ENCODE measurements around the gene FDXR.

The FDXR gene

GRCh38 chr17:74848656-74849399 is 24.0 kb downstream of the FDXR start:
- no peak for DNase-seq (ENCODE audit: low read depth)
- no peak overlapping the region for H3K4me3 ChIP-seq (ENCODE audit: low read length)
- TF ChIP-seq, protein P1, sequence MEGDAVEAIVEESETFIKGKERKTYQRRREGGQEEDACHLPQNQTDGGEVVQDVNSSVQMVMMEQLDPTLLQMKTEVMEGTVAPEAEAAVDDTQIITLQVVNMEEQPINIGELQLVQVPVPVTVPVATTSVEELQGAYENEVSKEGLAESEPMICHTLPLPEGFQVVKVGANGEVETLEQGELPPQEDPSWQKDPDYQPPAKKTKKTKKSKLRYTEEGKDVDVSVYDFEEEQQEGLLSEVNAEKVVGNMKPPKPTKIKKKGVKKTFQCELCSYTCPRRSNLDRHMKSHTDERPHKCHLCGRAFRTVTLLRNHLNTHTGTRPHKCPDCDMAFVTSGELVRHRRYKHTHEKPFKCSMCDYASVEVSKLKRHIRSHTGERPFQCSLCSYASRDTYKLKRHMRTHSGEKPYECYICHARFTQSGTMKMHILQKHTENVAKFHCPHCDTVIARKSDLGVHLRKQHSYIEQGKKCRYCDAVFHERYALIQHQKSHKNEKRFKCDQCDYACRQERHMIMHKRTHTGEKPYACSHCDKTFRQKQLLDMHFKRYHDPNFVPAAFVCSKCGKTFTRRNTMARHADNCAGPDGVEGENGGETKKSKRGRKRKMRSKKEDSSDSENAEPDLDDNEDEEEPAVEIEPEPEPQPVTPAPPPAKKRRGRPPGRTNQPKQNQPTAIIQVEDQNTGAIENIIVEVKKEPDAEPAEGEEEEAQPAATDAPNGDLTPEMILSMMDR (IDR thresholded peaks at IDR 0.05; ENCODE audit: insufficient read depth, low read depth, low read length, missing control alignments): no peak

GRCh38 chr17:74846621-74847020 is 26.2 kb downstream of the FDXR start:
- no peak for DNase-seq (ENCODE audit: low read depth)
- no peak overlapping the region for H3K4me3 ChIP-seq (ENCODE audit: low read length)
- TF ChIP-seq, protein P1 (IDR thresholded peaks at IDR 0.05; ENCODE audit: insufficient read depth, low read depth, low read length, missing control alignments): no peak

DNA sequence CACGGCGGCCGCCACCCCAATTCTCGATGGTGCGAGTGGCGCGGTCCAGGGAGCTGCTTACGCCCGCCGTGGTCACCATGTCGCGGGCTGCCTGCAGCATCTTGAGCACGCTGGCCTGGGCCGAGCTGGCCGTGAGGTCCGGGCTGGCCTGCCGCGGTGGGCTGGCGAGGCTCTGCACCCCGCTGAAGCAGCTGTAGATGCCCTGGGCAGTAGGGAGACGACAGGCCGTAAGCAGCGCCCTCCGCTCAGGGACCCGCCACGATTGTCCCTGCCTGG is 29.5 kb downstream of the FDXR start:
- H3K4me3 ChIP-seq (ENCODE audit: low read length): no peak overlapping the region
- TF ChIP-seq, protein P1 (IDR thresholded peaks at IDR 0.05; ENCODE audit: insufficient read depth, low read depth, low read length, missing control alignments): no peak
- no peak for DNase-seq (ENCODE audit: low read depth)

GRCh38 chr17:74842599-74843351 is 30.0 kb downstream of the FDXR start:
- peak; percentile 44 for DNase-seq (ENCODE audit: low read depth)

DNA sequence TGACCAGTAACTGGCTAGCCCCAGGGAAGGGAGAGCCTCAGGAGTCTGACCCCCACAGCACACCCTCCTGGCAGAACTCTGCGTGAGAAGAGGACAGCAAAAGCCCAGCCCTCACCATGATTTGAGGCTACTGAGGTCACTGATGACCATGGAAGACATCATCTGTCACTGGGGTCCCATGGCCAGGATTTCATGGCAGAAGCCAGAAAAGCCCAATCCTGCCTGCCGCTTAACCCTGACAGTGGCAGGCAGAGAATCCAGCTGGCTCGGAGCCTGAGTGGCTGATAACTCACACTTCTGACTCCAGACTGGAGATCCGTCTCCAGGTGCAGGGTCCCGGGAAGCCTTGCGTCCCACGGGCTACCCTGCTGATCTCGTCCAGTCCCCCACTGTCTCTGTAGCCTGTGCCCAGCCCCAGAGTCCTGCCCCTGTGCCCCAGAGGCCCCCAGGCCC is 30.6 kb downstream of the FDXR start:
- H3K4me3 ChIP-seq (ENCODE audit: low read length): no peak overlapping the region
- TF ChIP-seq, protein P1 (IDR thresholded peaks at IDR 0.05; ENCODE audit: insufficient read depth, low read depth, low read length, missing control alignments): no peak
- no peak for DNase-seq (ENCODE audit: low read depth)

More at GRCh38 chr17:74842599-74843351, 30.0 kb downstream of the FDXR start:
- TF ChIP-seq, protein P1 (IDR thresholded peaks at IDR 0.05; ENCODE audit: insufficient read depth, low read depth, low read length, missing control alignments): peak; percentile 35
- H3K4me3 ChIP-seq (ENCODE audit: low read length): no peak overlapping the region

DNA sequence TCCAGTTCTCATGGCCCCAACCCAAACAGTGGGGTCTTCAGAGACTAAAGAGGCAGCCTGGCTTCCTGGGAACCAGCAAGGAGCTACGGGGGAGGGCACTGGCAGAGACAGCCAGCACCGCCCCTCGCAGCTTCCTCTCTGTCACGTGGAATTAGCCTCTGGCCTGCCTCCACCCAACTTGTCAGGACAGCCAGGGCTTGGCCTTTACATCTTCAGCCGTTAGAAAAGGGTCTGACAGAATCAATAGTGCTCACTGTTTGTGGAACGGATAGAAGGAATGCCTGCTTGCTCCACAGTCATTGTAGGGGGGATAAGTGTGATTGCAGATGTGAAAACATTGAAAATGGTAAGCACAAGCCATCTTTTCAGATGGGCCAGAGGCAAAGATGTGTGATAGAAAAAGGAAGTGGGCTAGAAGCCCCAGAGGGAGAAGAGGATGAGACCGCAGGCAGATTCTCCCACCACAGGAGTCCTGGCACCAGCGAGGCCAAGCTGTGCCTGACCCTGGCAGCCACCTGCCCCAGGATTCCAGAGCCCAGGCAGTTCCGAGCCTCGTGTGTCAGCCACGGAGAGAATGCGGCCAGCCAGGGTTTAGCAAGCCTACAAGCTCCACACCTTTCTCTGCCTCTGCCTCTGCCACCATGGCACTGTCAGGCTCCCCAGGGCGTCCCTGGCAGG is 31.7 kb downstream of the FDXR start:
- H3K4me3 ChIP-seq (ENCODE audit: low read length): no peak overlapping the region
- TF ChIP-seq, protein P1 (IDR thresholded peaks at IDR 0.05; ENCODE audit: insufficient read depth, low read depth, low read length, missing control alignments): no peak
- peak; percentile 18 for DNase-seq (ENCODE audit: low read depth)
